K562 (cell line): ENCODE measurements around the gene MYL12A. TPM values are rescaled to one million over a fixed set of nuclear protein-coding genes. Genes with fewer than 3 reads are reported as not detected.

Experiments
- FOSL1 ChIP-seq: fragments of 200-800 bp; sonication (Bioruptor generic); conservative IDR thresholded peaks from 2 replicates; pipeline ENCODE4 v1.6.1; 2016; ENCODE audit warnings: missing genetic modification characterization, missing compliant biosample characterization
- GABPA ChIP-seq: fragments of 200-800 bp; sonication (Bioruptor generic); conservative IDR thresholded peaks from 2 replicates; pipeline ENCODE4 v1.6.1; 2016; ENCODE audit warnings: low read depth, missing genetic modification characterization, missing compliant biosample characterization
- HDAC1 ChIP-seq, 2 experiments: fragments of 450-650 bp; IDR thresholded peaks; 2 replicates each; pipeline ENCODE4 v1.6.1; 2016 to 2017; ENCODE audit warnings: inconsistent platforms in 1 of 2, mild to moderate bottlenecking in 1 of 2, moderate library complexity in 1 of 2
- HDAC6 ChIP-seq: IDR thresholded peaks from 2 replicates; pipeline ENCODE4 v1.6.1; 2012; ENCODE audit warnings: low read depth, mild to moderate bottlenecking, control low read depth, inconsistent platforms, low read length, moderate library complexity
- HNRNPLL ChIP-seq: fragments of 200-400 bp; formaldehyde crosslinking; IDR thresholded peaks from 2 replicates; pipeline ENCODE4 v1.6.1; 2017; ENCODE audit warnings: low read length, low read depth, mild to moderate bottlenecking; ENCODE audit not compliant: poor library complexity, severe bottlenecking
- IRF9 ChIP-seq: fragments of 450-650 bp; IDR thresholded peaks from 2 replicates; pipeline ENCODE4 v1.6.1; 2016; ENCODE audit warnings: missing biosample characterization, missing genetic modification characterization
- JUN ChIP-seq, 2 experiments: sonication (generic) in 1 of 2; formaldehyde crosslinking in 1 of 2; IDR thresholded peaks; 2 replicates each; pipeline versions ENCODE4 v1.6.1 to v1.8.0; 2012 to 2022; ENCODE audit warnings: borderline replicate concordance in 2 of 2, mild to moderate bottlenecking in 2 of 2, improper control_type of control experiment in 1 of 2, low read depth in 1 of 2, low read length in 1 of 2, missing genetic modification reagents in 1 of 2
- MAZ ChIP-seq, 2 experiments: fragments of 450-650 bp in 1 of 2; sonication (generic) in 1 of 2; formaldehyde crosslinking; IDR thresholded peaks in 1 of 2; conservative IDR thresholded peaks in 1 of 2; 2 replicates each; pipeline versions ENCODE4 v1.4.0 to v1.5.0; 2020; ENCODE audit warnings: mild to moderate bottlenecking in 1 of 2, missing genetic modification reagents in 1 of 2
- NR3C1 ChIP-seq: sonication (generic); formaldehyde crosslinking; IDR thresholded peaks from 2 replicates; pipeline ENCODE4 v1.8.1; 2022; ENCODE audit warnings: missing genetic modification reagents
- SPI1 ChIP-seq: IDR thresholded peaks from 2 replicates; pipeline ENCODE4 v1.6.1; 2011; ENCODE audit warnings: low read depth, low read length, control low read depth, borderline replicate concordance
- ZFP91 ChIP-seq: sonication (generic); formaldehyde crosslinking; IDR thresholded peaks from 2 replicates; pipeline ENCODE4 v1.8.0; 2022; ENCODE audit warnings: mild to moderate bottlenecking, missing genetic modification reagents
- ZNF586 ChIP-seq: fragments of 450-650 bp; formaldehyde crosslinking; conservative IDR thresholded peaks from 2 replicates; pipeline ENCODE4 v1.4.0; 2020; ENCODE audit warnings: mild to moderate bottlenecking, moderate library complexity
- ZNF75A ChIP-seq: fragments of 450-650 bp; formaldehyde crosslinking; IDR thresholded peaks from 2 replicates; pipeline ENCODE4 v1.4.0; 2020; ENCODE audit warnings: mild to moderate bottlenecking
- polyA plus RNA-seq, 8 experiments: library from polyadenylated mRNA; depleted of rRNA in 4 of 8; stranded (reverse) in 5 of 8; unstranded in 3 of 8; fragments of >200 nt; fragmentation: Nextera tagmentation in 2 of 8; fragmentation: Illumina TruSeq in 1 of 8; extraction: Ambion mirVana in 2 of 8; extraction: Trizol in 1 of 8; gene quantifications; 2 replicates each; pipeline versions ENCODE4 v1.2.1 to v1.2.3, GENCODE V29; 2011 to 2014; ENCODE audit warnings: inconsistent platforms in 1 of 8, missing spikeins in 1 of 8
- total RNA-seq, 7 experiments: library from RNA; depleted of rRNA in 6 of 7; stranded (reverse); fragments of >200 nt in 6 of 7; fragmentation: Illumina TruSeq in 2 of 7; extraction: Trizol in 2 of 7; gene quantifications; 2 replicates each; pipeline versions ENCODE4 v1.2.1 to v1.2.3, GENCODE V29; 2011 to 2021; ENCODE audit warnings: low replicate concordance in 1 of 7
- TF ChIP-seq, protein P1 (sequence below): IDR thresholded peaks from 2 replicates; pipeline ENCODE4 v1.6.1; 2011; ENCODE audit warnings: borderline replicate concordance, low read depth, mild to moderate bottlenecking, moderate library complexity, low read length; ENCODE audit not compliant: insufficient read depth, poor library complexity, severe bottlenecking
- TF ChIP-seq, protein P2 (sequence below): fragments of 450-650 bp; formaldehyde crosslinking; IDR thresholded peaks from 2 replicates; pipeline ENCODE4 v1.4.0; 2020; ENCODE audit warnings: mild to moderate bottlenecking, moderate library complexity
- TF ChIP-seq, protein P3 (sequence below): fragments of 450-650 bp; IDR thresholded peaks from 2 replicates; pipeline ENCODE4 v1.6.1; 2016; ENCODE audit warnings: low read depth, mild to moderate bottlenecking, moderate library complexity

Gene MYL12A
- total and polyA plus RNA-seq, 9 of the 15 experiments (the other 6 are each of a cell fraction or from before 2014, with no cell fraction given) = 308 to 1,031 (median 559) TPM

DNA sequence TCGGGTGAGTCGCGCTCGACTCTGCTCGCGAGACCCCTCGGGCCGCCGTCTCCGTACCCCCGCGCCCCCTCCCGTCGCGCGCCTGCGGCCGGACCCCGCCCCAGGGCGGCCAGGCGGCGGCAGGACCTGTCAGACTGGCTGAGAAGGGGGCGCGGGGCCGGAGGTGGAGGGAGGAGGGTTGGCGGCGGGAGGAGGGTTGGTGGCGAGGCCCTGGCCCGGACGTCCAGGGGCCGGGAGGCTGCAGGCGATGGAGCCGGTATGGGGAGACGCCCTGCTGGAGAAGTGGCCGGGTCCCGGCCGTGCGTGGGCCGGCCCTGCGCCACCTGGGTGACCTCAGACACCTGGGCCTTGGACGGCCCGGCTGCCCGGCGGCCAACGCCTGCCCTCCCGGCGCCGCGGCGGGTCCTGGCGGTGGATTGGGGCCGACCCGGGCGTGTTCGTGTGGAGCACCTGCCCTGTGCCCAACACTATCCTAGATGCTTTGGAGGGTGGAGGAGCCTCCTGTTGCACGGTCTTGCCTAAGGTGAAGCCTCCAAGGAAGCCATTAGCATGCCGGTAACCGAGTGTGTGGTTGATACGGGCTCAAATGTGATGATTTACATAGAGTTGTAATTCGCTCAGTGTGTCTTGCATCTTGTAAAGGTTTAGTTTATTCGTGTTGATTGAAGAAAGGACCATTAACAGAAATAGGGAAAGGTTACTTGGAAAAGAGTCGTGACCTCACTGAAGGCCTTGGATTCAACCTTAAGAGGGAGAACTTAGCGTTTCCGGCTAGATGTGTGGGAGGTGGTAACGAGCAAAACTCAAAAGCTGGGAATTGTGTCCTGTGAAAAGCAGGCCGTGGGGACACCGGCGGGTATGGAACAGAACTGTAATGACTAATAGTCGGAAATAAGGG is 14.9 kb downstream of the MYL12A start (continued):
- no peak for TF ChIP-seq IRF9 (tag)
- TF ChIP-seq NR3C1 = peak; percentile 41; the same call in 1 of the 2 replicates
- TF ChIP-seq ZNF75A (CRISPR knock-in tag) = no peak
- no peak for TF ChIP-seq JUN (IDR thresholded peaks at IDR 0.05; ENCODE audit: borderline replicate concordance, low read depth, low read length)
- 0 out of 2 replicates have a peak, but pooled peaks have one; percentile 26 for TF ChIP-seq JUN (CRISPR knock-in tag; IDR thresholded peaks at IDR 0.05; ENCODE audit: borderline replicate concordance)
- 0 out of 4 replicates have a peak, but pooled peaks of 1 of the 2 experiments have one; percentile 21 for TF ChIP-seq MAZ (CRISPR knock-in tag; conservative IDR thresholded peaks at IDR 0.05 in 1 of 2, IDR thresholded peaks at IDR 0.05 in 1 of 2)
- TF ChIP-seq, protein P1, sequence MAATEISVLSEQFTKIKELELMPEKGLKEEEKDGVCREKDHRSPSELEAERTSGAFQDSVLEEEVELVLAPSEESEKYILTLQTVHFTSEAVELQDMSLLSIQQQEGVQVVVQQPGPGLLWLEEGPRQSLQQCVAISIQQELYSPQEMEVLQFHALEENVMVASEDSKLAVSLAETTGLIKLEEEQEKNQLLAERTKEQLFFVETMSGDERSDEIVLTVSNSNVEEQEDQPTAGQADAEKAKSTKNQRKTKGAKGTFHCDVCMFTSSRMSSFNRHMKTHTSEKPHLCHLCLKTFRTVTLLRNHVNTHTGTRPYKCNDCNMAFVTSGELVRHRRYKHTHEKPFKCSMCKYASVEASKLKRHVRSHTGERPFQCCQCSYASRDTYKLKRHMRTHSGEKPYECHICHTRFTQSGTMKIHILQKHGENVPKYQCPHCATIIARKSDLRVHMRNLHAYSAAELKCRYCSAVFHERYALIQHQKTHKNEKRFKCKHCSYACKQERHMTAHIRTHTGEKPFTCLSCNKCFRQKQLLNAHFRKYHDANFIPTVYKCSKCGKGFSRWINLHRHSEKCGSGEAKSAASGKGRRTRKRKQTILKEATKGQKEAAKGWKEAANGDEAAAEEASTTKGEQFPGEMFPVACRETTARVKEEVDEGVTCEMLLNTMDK = peak; percentile 0
- TF ChIP-seq, protein P2, sequence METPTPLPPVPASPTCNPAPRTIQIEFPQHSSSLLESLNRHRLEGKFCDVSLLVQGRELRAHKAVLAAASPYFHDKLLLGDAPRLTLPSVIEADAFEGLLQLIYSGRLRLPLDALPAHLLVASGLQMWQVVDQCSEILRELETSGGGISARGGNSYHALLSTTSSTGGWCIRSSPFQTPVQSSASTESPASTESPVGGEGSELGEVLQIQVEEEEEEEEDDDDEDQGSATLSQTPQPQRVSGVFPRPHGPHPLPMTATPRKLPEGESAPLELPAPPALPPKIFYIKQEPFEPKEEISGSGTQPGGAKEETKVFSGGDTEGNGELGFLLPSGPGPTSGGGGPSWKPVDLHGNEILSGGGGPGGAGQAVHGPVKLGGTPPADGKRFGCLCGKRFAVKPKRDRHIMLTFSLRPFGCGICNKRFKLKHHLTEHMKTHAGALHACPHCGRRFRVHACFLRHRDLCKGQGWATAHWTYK (CRISPR knock-in tag) = no peak
- TF ChIP-seq HDAC6 = no peak
- TF ChIP-seq ZNF586 (CRISPR knock-in tag) = no peak
- TF ChIP-seq SPI1 = no peak
- TF ChIP-seq GABPA (tag) = peak; percentile 92
- no peak; the same call in 1 of the 2 replicates for TF ChIP-seq ZFP91
- TF ChIP-seq HNRNPLL = peak; percentile 8
- TF ChIP-seq HDAC1 (IDR thresholded peaks at IDR 0.05) = peak in 1 of 2 experiments; percentile 30; a peak in 1 of 4 replicates
- 0 out of 2 replicates have a peak, but pooled peaks have one; percentile 5 for TF ChIP-seq FOSL1 (tag)
- TF ChIP-seq, protein P3, sequence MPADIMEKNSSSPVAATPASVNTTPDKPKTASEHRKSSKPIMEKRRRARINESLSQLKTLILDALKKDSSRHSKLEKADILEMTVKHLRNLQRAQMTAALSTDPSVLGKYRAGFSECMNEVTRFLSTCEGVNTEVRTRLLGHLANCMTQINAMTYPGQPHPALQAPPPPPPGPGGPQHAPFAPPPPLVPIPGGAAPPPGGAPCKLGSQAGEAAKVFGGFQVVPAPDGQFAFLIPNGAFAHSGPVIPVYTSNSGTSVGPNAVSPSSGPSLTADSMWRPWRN = no peak
